ENCODE data around the gene TIMM13.
"Not testable (repeated sequence)": the region's sequence is repeated elsewhere in the genome, so short reads cannot be mapped to it uniquely, and the experiment has no call there.

TIMM13 gene

GRCh38 chr19:2420490-2420889, 6.9 kb downstream of the TIMM13 start:
- Histone ChIP-seq H4K20me1 (ENCODE audit: insufficient read depth, low read length) (peaks cover 30% of the 10 kb centered on the region), H2AFZ (ENCODE audit: low read depth, low read length) (no peak overlapping the region), H3K9me3 (ENCODE audit: insufficient read depth, low read length, severe bottlenecking) (no peaks in the 10 kb centered on the region), H3K79me2 (ENCODE audit: insufficient read depth, low read length) (peaks cover 12% of the 10 kb centered on the region), H3K9ac (ENCODE audit: low read depth, low read length) (no peak overlapping the region), H3K4me1 (ENCODE audit: insufficient read depth, low read length) (peaks cover 3% of the 10 kb centered on the region), H3K27ac (ENCODE audit: low read length) (no peak overlapping the region), H3K36me3 (ENCODE audit: insufficient read depth, low read length) (peaks cover 28% of the 10 kb centered on the region), H3K4me3 (ENCODE audit: low read depth in 1 of 2, low read length in 2 of 2) (no peak overlapping the region), H3K4me2 (ENCODE audit: insufficient read depth, low read length) (no peak overlapping the region), H3K27me3 (ENCODE audit: insufficient read depth, low read length, poor library complexity) (no peaks in the 10 kb centered on the region)
- DNase-seq (no peak), ATAC-seq (ENCODE audit: insufficient read depth, low read depth) (no peak)
- TF ChIP-seq CTCF (IDR thresholded peaks at IDR 0.05; ENCODE audit: borderline replicate concordance, extremely low read depth, low read length, poor library complexity, severe bottlenecking) = no peak

- Histone ChIP-seq H3K79me2 (ENCODE audit: insufficient read depth, low read length) (peaks cover 5% of the 10 kb centered on the region), H3K4me1 (ENCODE audit: insufficient read depth, low read length) (no peaks in the 10 kb centered on the region), H3K27ac (ENCODE audit: low read length) (no peak overlapping the region), H3K27me3 (ENCODE audit: insufficient read depth, low read length, poor library complexity) (no peaks in the 10 kb centered on the region), H3K4me2 (ENCODE audit: insufficient read depth, low read length) (no peak overlapping the region), H3K36me3 (ENCODE audit: insufficient read depth, low read length) (peaks cover 25% of the 10 kb centered on the region), H2AFZ (ENCODE audit: low read depth, low read length) (no peak overlapping the region), H3K9me3 (ENCODE audit: insufficient read depth, low read length, severe bottlenecking) (no peaks in the 10 kb centered on the region), H3K4me3 (ENCODE audit: low read depth in 1 of 2, low read length in 2 of 2) (no peak overlapping the region), H3K9ac (ENCODE audit: low read depth, low read length) (no peak overlapping the region), H4K20me1 (ENCODE audit: insufficient read depth, low read length) (peaks cover 25% of the 10 kb centered on the region)
- no peak for DNase-seq
- ATAC-seq (ENCODE audit: insufficient read depth, low read depth) = no peak
- TF ChIP-seq EZH2 (IDR thresholded peaks at IDR 0.05; ENCODE audit: borderline replicate concordance, low read depth, low read length, severe bottlenecking) = no peak
- TF ChIP-seq CTCF (IDR thresholded peaks at IDR 0.05; ENCODE audit: borderline replicate concordance, extremely low read depth, low read length, poor library complexity, severe bottlenecking) = no peak
Measured at GRCh38 chr19:2419754-2420153, 7.6 kb downstream of the TIMM13 start.

- DNase-seq (no peak), ATAC-seq (ENCODE audit: insufficient read depth, low read depth) (no peak)
- Histone ChIP-seq H3K9me3 (ENCODE audit: insufficient read depth, low read length, severe bottlenecking) (no peaks in the 10 kb centered on the region), H4K20me1 (ENCODE audit: insufficient read depth, low read length) (peaks cover 11% of the 10 kb centered on the region), H3K4me1 (ENCODE audit: insufficient read depth, low read length) (no peaks in the 10 kb centered on the region), H3K79me2 (ENCODE audit: insufficient read depth, low read length) (no peaks in the 10 kb centered on the region), H3K4me3 (ENCODE audit: low read depth in 1 of 2, low read length in 2 of 2) (no peak overlapping the region), H2AFZ (ENCODE audit: low read depth, low read length) (no peak overlapping the region), H3K36me3 (ENCODE audit: insufficient read depth, low read length) (peaks cover 12% of the 10 kb centered on the region), H3K27me3 (ENCODE audit: insufficient read depth, low read length, poor library complexity) (no peaks in the 10 kb centered on the region), H3K27ac (ENCODE audit: low read length) (0 out of 2 replicates have a peak overlapping the region, but pooled peaks have one; percentile 7), H3K4me2 (ENCODE audit: insufficient read depth, low read length) (no peak overlapping the region), H3K9ac (ENCODE audit: low read depth, low read length) (no peak overlapping the region)
- TF ChIP-seq EZH2 (IDR thresholded peaks at IDR 0.05; ENCODE audit: borderline replicate concordance, low read depth, low read length, severe bottlenecking) = no peak
- TF ChIP-seq CTCF (IDR thresholded peaks at IDR 0.05; ENCODE audit: borderline replicate concordance, extremely low read depth, low read length, poor library complexity, severe bottlenecking) = no peak
Measured at GRCh38 chr19:2417881-2418406, 9.4 kb downstream of the TIMM13 start.

- H3K4me3 ChIP-seq (ENCODE audit: low read depth in 1 of 2, low read length in 2 of 2); H3K9ac ChIP-seq (ENCODE audit: low read depth, low read length); H3K36me3 ChIP-seq (ENCODE audit: insufficient read depth, low read length); H3K27me3 ChIP-seq (ENCODE audit: insufficient read depth, low read length, poor library complexity); H3K4me1 ChIP-seq (ENCODE audit: insufficient read depth, low read length); DNase-seq; H3K9me3 ChIP-seq (ENCODE audit: insufficient read depth, low read length, severe bottlenecking); H3K4me2 ChIP-seq (ENCODE audit: insufficient read depth, low read length); H2AFZ ChIP-seq (ENCODE audit: low read depth, low read length); H3K27ac ChIP-seq (ENCODE audit: low read length); ATAC-seq (ENCODE audit: insufficient read depth, low read depth); H3K79me2 ChIP-seq (ENCODE audit: insufficient read depth, low read length): not testable (repeated sequence)
- H4K20me1 ChIP-seq (ENCODE audit: insufficient read depth, low read length) = peaks cover 11% of the 10 kb centered on the region
Measured at GRCh38 chr19:2417436-2417835, 9.9 kb downstream of the TIMM13 start.
